GM21786 (cell line): ENCODE results near the gene GABRA6.
"Not testable (repeated sequence)": the region's sequence is repeated elsewhere in the genome, so short reads cannot be mapped to it uniquely, and the experiment has no call there.

Source experiments
- ATAC-seq: cut with Tn5 transposase; IDR thresholded peaks from one replicate; pipeline ENCODE4 v1.9.1; 2021; ENCODE audit not compliant: unreplicated experiment

The GABRA6 gene

DNA sequence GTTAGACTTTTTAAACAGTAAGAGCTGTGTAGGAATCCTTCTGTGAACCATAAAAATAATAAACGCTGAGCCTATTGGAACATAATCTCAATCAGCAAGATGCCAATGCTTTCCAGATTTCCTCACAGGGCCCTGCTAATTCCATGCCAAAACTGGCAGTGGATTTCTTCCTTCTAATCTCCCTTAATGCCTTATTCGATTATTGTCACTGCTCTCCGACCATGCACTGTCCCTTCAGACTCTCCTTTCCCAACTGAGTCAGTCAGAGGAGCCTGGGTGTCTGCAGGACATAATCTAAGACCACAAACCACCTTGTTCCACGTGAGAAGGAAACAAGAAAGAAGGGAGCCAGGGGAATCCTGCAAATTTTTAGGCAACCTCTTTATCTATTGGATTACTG is at the start of gene GABRA6:
Gene GABRA6 (plus strand): TSS at position 261 of the 400 bp plus-strand sequence. CDS start 269 bp downstream, outside the sequence.
- ATAC-seq, result no peak

DNA sequence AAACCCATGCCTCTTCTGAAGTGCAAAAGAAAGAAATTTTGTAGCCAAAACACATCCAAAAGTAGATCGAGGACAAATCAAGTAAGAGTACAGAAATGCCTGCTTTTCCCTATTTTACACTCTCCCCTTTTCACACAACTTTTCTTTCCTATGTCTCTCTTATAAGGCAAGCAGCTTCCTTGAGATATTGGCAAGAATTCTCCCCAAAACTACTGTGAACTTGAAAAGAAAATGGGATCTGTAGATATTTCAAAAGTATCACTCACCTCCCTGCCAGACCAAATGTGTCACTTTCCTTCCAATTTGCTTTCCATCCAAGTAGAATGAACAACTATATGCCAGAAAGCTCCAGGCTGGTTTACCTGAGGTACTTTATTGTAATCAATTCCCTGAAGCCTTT is 47.9 kb upstream of the GABRA6 start:
- ATAC-seq, result no peak

DNA sequence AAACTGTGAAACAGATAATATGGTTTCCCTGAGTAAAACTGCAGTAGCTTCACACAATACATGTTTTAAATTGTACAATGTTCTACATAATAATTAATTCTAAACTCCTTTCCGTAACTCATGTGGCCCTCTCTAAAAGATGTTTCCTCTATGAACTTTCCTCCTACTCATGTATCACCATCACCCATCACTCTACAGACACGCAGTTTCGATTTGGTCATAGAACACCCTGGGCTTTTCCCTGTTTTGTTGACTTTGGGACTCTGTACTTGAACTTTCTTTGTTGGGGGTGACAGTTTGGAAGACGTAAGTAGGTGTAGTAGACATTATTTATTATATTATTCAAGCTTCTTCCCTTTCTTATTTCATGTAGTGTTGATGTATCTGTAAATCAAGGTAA is 44.1 kb upstream of the GABRA6 start:
- no peak for ATAC-seq

DNA sequence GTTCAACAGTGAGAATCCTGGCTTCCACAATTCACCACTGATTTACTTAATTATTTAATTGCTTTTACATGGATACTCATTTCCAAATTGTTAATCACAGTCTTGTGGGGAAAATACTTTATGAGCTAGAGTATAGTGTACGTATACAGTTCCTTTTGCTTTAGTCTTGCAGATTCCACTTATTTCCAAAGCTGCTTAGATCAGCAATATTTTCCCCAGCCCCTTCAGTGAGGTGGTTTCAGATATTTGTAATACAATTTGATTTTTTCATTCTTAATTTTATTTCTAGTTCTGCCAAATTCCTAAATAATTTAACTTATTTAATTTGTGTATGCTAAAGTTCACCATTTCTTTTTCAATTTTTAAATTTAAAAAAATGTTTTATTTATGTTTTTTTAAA is 40.3 kb upstream of the GABRA6 start:
- no peak for ATAC-seq

DNA sequence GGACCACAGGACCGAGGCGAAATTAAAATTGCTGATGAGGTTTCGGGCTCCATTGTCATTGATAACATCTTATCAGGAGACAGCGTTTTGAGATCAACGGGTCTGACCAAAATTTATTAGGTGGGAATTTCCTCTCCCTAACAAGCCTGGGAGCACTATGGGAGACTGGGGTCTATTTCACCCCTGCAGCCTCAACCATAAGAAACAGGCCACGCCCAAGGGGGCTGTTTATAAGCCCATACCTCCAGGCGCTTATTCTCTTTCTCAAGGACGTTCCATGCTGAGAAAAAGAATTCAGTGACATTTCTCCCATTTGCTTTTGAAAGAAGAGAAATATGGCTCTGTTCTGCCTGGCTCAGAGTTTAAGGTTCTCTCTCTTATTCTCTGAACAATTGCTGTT is 33.6 kb upstream of the GABRA6 start:
- not testable (repeated sequence) for ATAC-seq

DNA sequence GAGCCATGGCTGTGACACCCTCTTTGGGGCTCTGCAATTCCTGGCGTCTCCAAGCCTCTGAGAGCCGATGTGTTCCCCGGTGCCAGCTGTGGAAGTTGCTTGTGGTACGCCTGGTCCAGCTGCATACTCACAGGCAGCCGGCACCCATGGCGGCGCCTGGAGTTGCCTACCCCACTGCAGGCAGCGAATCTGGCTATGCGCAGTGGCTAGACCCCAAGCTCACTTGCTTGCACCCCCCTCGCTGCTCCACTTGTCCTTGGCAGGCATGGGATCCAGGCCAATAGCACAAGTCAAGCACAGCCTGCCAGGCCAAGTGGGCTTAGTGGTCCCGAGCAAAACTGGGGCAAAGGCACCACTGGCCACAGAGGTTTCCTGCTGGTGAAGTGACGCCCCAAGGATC is 24.7 kb upstream of the GABRA6 start:
- ATAC-seq, result no peak

DNA sequence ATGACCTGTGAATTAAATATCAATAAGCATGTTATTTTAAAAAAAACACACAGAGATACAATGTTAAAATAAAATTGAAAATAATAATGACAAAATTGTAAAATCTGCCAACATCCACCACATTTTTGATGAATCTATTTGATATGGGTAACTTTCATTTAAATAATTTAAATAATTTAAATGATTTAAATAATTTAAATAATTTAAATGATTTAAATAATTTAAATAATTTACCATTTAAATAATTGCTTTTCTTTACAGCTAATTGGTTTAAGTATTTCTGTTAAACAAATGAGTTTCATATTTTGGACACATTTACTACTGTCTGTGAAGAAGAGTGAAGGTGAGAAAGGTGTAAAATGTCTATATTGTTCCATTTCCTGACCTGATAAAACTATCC is 22.1 kb upstream of the GABRA6 start:
- no peak for ATAC-seq

DNA sequence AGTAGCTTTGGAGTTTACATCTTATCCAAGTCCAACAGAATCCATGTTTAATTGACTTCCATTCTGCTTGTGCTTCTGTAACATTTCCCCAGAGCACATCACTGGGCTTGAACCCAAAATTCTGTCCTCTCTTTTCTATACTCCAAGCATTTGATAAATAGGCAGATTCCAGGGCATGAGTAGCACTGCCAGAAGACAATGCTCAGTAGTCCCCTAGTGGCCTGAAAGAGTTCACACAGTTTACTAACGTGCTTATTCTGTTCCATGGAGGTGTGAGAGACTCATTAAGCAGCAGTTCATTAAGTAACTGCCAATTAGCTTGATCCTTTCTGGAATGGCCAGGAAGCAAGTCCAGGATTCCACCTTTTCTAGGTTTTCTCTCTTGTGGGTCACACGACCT is 9.4 kb upstream of the GABRA6 start:
- ATAC-seq, result peak; percentile 81

DNA sequence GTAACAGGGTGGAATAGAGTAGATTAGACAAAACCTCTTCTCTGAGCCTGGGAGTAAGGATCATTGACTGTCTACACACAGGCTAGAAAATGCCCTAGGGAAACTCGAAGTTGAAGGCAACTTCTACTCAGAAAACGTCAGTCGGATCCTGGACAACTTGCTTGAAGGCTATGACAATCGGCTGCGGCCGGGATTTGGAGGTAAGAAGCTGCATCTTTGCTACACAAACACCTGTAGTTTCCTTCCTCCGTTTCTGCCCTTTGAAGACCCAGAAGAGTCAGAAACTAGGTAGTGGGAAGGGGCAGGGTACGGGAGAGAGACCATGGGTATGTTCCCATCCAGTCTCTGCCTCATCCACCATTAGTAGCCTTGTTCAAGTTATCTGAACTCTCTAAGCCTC is 628 bp downstream of the GABRA6 start:
- no peak for ATAC-seq

DNA sequence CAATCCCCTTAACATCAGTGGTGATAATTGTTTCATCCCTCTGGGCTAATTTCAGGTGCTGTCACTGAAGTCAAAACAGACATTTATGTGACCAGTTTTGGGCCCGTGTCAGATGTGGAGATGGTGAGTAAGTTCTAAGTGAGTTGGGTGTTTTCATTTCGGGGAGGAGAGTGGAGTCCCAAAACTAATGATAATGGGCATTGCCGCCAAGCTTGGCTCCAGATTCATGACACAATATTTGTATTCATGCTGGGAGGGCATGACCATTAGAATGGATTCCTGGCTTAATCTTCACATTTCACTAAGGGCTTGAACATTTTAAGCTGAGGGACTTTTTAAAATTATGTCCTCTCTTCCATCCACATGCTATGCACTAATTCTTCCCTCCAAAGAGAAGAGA is 1.4 kb downstream of the GABRA6 start:
- ATAC-seq, result no peak

DNA sequence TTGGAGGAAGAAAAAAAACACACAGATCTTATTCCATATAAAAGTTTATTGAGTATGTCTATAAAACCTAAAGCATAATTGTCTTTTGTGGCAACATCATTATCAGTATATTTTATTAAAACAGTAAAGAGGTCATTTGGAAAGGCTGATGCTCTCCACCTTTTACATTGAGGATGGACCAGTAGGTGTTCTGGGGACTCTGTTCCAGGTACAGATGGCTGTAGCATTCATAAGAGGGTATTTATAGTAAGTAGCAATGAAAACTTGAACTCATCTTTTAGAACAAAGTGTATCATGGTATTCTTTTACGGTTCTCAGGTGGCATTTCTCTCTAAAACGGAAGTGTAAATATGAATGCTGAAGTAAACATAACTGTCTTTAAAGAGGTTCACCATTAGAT is 1.8 kb downstream of the GABRA6 start:
- no peak for ATAC-seq

DNA sequence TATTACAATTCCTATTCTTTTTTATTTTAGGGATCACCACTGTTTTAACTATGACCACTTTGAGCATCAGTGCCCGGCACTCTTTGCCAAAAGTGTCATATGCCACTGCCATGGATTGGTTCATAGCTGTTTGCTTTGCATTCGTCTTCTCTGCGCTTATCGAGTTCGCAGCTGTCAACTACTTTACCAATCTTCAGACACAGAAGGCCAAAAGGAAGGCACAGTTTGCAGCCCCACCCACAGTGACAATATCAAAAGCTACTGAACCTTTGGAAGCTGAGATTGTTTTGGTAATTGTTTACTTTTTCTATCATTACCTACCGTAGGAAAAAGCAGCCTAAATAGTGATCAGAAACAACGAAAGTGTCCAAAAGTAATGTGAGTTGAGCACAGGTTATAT is 6.4 kb downstream of the GABRA6 start:
- ATAC-seq, result no peak

DNA sequence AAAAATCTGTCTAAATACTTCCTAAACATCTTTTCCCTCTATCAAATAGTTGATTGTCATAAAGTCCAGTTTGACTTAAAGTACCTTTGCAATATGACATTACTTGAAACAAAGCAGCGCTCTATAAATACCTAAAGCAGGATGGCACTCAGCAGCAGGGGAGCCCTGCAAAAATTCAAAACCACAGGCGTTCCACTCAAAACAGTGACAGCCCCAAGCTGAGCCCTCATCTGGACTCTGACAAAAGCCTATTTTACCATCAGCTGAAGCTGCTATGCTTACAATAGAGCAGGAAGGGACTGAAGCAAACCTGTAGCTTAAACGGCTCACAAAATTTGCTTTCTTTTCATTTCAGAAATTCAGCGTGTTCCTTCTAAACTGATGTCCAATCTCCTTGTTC is 11.5 kb downstream of the GABRA6 start:
- ATAC-seq, result no peak

DNA sequence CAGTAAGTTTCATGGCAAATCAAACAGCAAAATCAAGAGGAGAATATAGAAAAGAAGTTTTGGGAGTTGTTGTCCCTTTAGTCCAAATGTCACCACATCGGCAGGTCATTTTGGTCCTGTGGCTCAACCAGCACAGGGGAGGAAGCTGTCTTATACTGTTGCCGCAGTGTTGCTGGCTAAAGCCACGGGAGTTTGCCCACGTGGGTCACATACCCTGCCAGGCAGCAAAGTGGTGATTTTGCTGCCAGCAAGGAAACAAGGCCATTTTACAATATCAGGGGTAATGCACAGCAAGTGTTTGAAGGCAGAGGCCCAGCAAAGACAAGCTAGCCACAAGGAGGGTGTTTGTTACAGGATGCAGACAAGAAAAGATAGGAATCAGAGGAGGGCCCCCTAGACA is 14.5 kb downstream of the GABRA6 start:
- no peak for ATAC-seq

DNA sequence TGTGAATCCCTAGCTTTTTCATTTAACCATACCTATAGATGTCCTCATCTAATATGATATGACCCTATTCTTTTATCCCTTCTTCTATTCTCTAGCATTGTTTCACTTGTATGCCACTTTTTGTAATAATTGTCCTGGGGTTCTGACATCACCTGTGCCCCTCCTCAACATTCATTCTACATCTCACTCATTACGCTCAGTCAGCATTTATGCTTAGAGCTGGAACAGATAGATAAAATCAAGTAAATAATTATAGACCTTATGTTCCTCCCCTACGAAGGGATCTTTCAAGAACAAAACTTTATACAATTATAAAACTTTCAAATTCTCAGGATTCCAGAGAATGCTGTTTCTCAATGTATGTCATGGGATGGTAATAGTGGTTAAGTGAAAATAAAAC is 18.0 kb downstream of the GABRA6 start:
- no peak for ATAC-seq

DNA sequence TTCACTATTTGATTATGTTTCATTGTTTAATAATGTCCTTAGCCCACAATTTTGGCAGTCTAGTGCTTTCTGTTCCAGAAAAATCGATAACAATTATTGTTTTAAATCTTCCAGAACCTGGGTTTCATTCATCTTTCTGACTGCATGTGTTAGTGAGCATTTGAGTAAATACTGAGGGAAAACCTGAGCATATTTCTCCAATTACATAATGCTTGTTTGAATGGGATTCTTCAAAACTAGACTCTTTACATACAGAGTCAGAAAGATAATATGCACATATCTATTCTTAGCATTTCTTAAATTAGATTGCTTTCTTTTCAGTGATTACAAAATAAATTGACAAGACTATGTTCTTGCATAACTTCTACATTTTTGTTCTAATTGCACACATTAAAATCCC is 21.9 kb downstream of the GABRA6 start:
- no peak for ATAC-seq

DNA sequence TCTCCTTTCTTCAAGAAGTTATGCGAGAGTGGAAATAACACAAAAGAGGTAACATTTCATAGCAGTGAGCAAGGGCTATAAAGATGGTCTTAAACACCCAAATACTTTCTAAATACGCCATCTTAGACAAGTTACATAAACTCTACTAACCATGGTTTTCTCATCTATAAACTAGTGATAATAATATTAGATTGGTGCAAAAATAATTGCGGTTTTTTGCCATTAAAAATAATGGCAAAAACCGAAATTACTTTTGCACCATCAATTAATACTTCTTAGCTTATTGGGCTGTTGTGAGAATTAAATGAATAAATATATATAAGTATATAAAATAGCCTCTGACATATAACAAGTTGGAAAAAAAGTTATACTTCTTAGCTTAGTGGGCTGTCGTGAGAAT is 23.7 kb downstream of the GABRA6 start:
- no peak for ATAC-seq

DNA sequence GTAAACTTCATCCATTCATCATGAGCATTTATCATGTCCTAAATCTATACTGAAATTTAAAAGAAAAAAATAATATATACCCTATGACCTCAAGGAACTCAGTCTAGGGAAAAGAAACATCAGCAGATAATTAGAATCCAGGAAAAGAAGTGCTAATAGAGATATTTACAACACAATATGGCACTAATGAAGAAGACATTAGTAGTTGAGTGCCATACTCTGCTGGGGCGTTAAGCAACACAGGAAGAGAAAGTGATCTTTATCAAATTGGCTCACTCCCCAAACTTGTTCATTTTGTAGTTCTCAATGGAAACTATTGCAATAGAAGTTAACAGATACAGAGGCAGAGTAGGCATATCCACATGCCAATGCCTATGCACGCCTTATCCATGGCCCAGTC is 27.5 kb downstream of the GABRA6 start:
- ATAC-seq, result no peak

DNA sequence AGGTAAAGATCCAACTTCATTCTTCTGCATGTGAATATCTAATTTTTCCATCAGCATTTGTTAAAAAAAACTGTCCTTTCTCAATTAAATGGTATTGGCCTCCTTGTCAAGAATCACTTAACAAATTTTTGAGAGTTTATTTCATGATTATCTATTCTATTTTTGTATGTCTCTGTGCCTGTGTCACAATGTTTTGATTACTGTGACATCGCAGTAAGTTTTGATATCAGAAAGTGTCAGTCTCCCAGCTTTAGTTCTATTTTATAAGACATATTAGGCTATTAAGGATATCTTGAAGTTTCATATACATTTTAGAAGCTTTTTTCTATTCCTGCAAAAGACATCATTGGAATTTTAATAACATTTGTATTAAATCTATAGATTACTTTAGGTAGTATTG is 33.6 kb downstream of the GABRA6 start:
- ATAC-seq, result no peak

DNA sequence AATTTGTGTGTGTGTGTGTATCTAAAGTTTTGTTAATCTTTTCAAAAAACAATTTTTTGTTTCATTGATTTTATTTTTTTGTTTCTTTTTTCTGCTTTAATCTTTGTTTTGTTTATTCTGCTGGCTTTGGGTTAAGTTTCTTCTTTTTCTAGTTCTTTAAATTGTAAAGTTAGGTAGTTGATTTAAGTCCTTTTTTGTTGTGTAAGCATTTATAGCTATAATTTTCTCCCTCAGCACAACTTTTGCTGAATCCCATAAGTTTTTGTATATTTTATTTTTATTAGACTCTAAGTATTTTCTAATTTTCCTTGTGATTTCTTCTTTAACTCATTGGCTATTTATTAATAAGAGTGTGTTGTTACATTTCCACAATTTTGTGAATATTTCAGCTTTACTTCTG is 34.9 kb downstream of the GABRA6 start:
- no peak for ATAC-seq

DNA sequence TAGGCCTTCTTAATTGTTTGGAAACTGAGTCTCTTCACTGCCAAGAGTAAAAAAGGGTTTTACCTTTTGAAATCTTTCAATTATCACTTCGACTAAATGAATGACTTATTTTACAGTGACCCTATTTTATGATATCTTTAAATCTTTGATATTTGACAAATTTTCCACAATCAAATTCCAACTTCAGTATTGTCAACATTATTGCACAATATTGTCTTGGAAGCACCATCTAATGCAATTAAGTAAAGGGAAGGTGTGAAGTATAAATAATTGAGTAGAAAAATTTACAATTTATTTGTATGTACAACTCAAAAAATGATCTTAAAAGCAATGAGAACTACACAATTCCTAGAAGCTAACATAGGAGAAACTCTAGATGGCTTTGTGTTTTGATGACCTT is 49.2 kb downstream of the GABRA6 start:
- no peak for ATAC-seq

DNA sequence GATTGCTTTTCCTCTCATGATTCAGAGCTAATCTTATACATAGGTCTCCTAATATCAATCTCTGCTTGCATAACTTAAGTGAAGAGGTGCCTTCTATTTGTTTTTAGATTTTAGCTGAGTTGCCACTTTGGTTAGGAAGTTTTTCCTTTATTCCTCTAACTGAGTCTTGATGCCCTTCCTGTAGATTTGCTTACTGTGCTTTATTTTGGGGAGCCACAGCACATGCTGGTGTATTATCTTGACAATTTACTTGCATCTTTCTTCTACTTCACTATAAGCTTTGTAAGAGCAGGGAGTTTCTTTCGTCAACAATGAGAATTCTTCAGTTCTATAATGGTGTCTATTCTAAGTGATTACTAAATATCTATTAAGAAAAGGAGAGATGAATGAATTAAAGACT is 54.9 kb downstream of the GABRA6 start:
- no peak for ATAC-seq

DNA sequence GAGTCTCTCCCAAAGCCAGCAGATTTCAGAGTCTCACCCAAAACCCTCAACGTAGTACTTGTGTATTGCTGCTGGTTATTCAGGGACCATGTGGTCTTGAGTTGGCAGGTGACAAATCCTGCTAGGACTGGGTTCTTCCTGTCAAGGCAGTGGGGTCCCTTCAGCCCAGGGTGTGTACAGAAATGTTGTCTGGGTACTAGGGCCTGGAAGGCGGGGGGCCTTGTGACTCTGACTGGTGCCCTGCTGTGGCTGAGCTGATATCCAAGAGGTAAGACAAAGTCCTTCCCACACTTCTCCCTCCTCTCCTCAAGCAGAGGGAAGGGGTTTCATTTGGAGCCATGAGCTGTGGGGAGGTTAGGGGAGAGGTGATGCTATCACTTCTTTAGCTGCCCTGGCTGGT is 58.8 kb downstream of the GABRA6 start:
- no peak for ATAC-seq

DNA sequence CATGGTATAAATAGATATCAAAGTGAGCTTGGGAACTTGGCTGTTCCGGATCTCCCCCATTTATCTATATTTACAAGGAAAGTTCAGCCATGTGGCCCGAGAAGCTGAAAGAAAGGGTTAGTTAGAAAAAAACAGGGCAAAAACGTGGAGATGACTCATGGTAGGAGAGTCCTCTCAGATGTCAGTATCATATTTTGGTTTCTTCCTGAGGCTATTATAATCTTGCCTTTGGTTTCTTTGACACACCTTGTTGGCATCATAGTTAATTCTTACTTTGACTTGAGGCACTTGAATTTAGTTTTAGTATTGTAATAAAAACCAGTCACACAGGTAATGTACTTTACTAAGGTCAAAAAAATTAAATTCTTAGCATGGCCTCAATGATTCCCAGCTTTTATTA is 59.9 kb downstream of the GABRA6 start:
- no peak for ATAC-seq
